IMR-90 (cell line): Measurements from ENCODE around the gene ZACN. TPM values are rescaled to one million over a fixed set of nuclear protein-coding genes. Genes with fewer than 3 reads are reported as not detected.

Experiments
- ATAC-seq: fragments of 200-7000 bp; cut with Tn5 transposase; 2 replicates; pipeline ENCODE4 v1.9.1; 2020; ENCODE audit warnings: low read depth, mild to moderate bottlenecking, moderate library complexity
- BruUV-seq: library from RNA; stranded (reverse); fragments of 400-500 nt; replicated peaks from 2 replicates; lab custom pipeline; 2021; lab: Mats Ljungman, UMichigan
- CTCF ChIA-PET: fragments of 300-600 bp; formaldehyde crosslinking; extraction: SDS; loops from one replicate; lab custom pipeline; 2021; ENCODE audit warnings: antibody characterized with exemption; lab: Yijun Ruan, JAX
- POLR2A ChIA-PET: fragments of 300-600 bp; sonication (Branson Sonifier 250); formaldehyde crosslinking; loops from one replicate; lab custom pipeline; 2022; ENCODE audit warnings: antibody characterized with exemption; ENCODE audit not compliant: unreplicated experiment; lab: Charles Lee
- DNase-seq: peaks from one replicate; pipeline ENCODE4 v3.0.0; 2013
- H2AFZ ChIP-seq: replicated peaks from 2 replicates; pipeline ENCODE3; 2013; ENCODE audit warnings: low read length, mild to moderate bottlenecking; ENCODE audit not compliant: poor library complexity
- H2AK5ac ChIP-seq: 2 replicates; pipeline ENCODE4 v1.6.1; 2013; ENCODE audit warnings: low read depth, low read length, inconsistent platforms
- H2AK9ac ChIP-seq: replicated peaks from 2 replicates; pipeline ENCODE3; 2013; ENCODE audit warnings: mild to moderate bottlenecking, low read depth, low read length, moderate library complexity; ENCODE audit not compliant: poor library complexity
- H2BK120ac ChIP-seq: 2 replicates; pipeline ENCODE4 v1.6.1; 2013; ENCODE audit warnings: low read depth, low read length, inconsistent platforms
- H2BK15ac ChIP-seq: 3 replicates; pipeline ENCODE4 v1.6.1; 2013; ENCODE audit warnings: low read depth, low read length, inconsistent platforms
- H2BK20ac ChIP-seq: 2 replicates; pipeline ENCODE4 v1.6.1; 2013; ENCODE audit warnings: low read depth, mild to moderate bottlenecking, inconsistent platforms, low read length, moderate library complexity
- H2BK5ac ChIP-seq: 2 replicates; pipeline ENCODE4 v1.6.1; 2013; ENCODE audit warnings: mild to moderate bottlenecking, low read depth, low read length, inconsistent platforms; ENCODE audit not compliant: poor library complexity, severe bottlenecking
- H3K14ac ChIP-seq: replicated peaks from 2 replicates; pipeline ENCODE4 v1.6.1; 2013; ENCODE audit warnings: low read depth, low read length, inconsistent platforms
- H3K18ac ChIP-seq: 2 replicates; pipeline ENCODE4 v1.6.1; 2013; ENCODE audit warnings: low read depth, low read length, control low read depth
- H3K23ac ChIP-seq: 2 replicates; pipeline ENCODE4 v1.6.1; 2013; ENCODE audit warnings: low read depth, low read length, inconsistent platforms
- H3K27ac ChIP-seq: 2 replicates; pipeline ENCODE4 v1.5.1; 2013; ENCODE audit warnings: mild to moderate bottlenecking, control low read depth, low read length; ENCODE audit not compliant: insufficient read depth
- H3K27me3 ChIP-seq: 2 replicates; pipeline ENCODE4 v1.6.1; 2013; ENCODE audit warnings: low read length; ENCODE audit not compliant: control insufficient read depth, insufficient read depth
- H3K36me3 ChIP-seq: 2 replicates; pipeline ENCODE4 v1.6.1; 2013; ENCODE audit warnings: low read length, mixed read lengths; ENCODE audit not compliant: control insufficient read depth, insufficient read depth
- H3K4ac ChIP-seq: 2 replicates; pipeline ENCODE4 v1.6.1; 2013; ENCODE audit warnings: low read depth, low read length, inconsistent platforms
- H3K4me1 ChIP-seq: 2 replicates; pipeline ENCODE4 v1.6.1; 2013; ENCODE audit warnings: low read length, mixed read lengths; ENCODE audit not compliant: control insufficient read depth, insufficient read depth
- H3K4me2 ChIP-seq: 2 replicates; pipeline ENCODE4 v1.6.1; 2013; ENCODE audit warnings: low read depth, mild to moderate bottlenecking, control low read depth, low read length, moderate library complexity
- H3K4me3 ChIP-seq: 2 replicates; pipeline ENCODE4 v1.5.1; 2013; ENCODE audit warnings: low read depth, mild to moderate bottlenecking, control low read depth, low read length, moderate library complexity; ENCODE audit not compliant: insufficient read depth
- H3K56ac ChIP-seq: 2 replicates; pipeline ENCODE4 v1.6.1; 2013; ENCODE audit warnings: low read length, inconsistent platforms; ENCODE audit not compliant: insufficient read depth; ENCODE audit errors: extremely low read depth
- H3K79me1 ChIP-seq, 2 experiments: 2 replicates each; pipeline ENCODE4 v1.6.1; 2013; ENCODE audit warnings: low read length in 2 of 2, inconsistent platforms in 1 of 2, low read depth in 1 of 2
- H3K9ac ChIP-seq: 2 replicates; pipeline ENCODE4 v1.6.1; 2013; ENCODE audit warnings: low read depth, low read length, control low read depth
- H3K9me1 ChIP-seq: 2 replicates; pipeline ENCODE4 v1.6.1; 2013; ENCODE audit warnings: low read length, inconsistent platforms; ENCODE audit not compliant: insufficient read depth
- H3K9me3 ChIP-seq: 2 replicates; pipeline ENCODE4 v1.6.1; 2013; ENCODE audit warnings: low read length; ENCODE audit not compliant: control insufficient read depth, insufficient read depth
- H4K20me1 ChIP-seq: 2 replicates; pipeline ENCODE4 v1.6.1; 2013; ENCODE audit warnings: low read length, inconsistent platforms; ENCODE audit not compliant: insufficient read depth
- H4K5ac ChIP-seq: 2 replicates; pipeline ENCODE4 v1.6.1; 2013; ENCODE audit warnings: mild to moderate bottlenecking, low read depth, low read length, control low read depth
- H4K8ac ChIP-seq, 2 experiments: 2 replicates each; pipeline ENCODE4 v1.6.1; 2013; ENCODE audit warnings: low read depth in 2 of 2, low read length in 2 of 2, control low read depth in 1 of 2, inconsistent platforms in 1 of 2
- H4K91ac ChIP-seq: 2 replicates; pipeline ENCODE4 v1.6.1; 2013; ENCODE audit warnings: low read depth, low read length, inconsistent platforms; ENCODE audit not compliant: insufficient read depth
- CEBPB ChIP-seq: IDR thresholded peaks from 2 replicates; pipeline ENCODE4 v1.6.1; 2012; ENCODE audit warnings: low read depth, low read length, improper control_type of control experiment
- MAFK ChIP-seq: IDR thresholded peaks from 2 replicates; pipeline ENCODE4 v1.6.1; 2012; ENCODE audit warnings: low read depth, low read length, improper control_type of control experiment
- SMC3 ChIP-seq: fragments of 150-350 bp; IDR thresholded peaks from 2 replicates; pipeline ENCODE4 v1.6.1; 2016; ENCODE audit warnings: low read depth, mild to moderate bottlenecking, antibody characterized with exemption, low read length, moderate library complexity
- USF2 ChIP-seq: fragments of 150-350 bp; IDR thresholded peaks from 2 replicates; pipeline ENCODE4 v1.6.1; 2017; ENCODE audit warnings: mild to moderate bottlenecking, antibody characterized with exemption, low read length, low read depth
- WGBS, 2 experiments: methylation state at CpG; one replicate each; pipeline versions ENCODE4 v1.1.5 to v1.1.7; 2013; ENCODE audit warnings: missing lambda C conversion rate in 2 of 2; ENCODE audit not compliant: insufficient read length in 1 of 2; ENCODE audit errors: extremely low coverage in 2 of 2; 5-methylcytosine and 5-hydroxymethylcytosine counted together
- dilution Hi-C: fragments of 300-500 bp; cut with HindIII; formaldehyde crosslinking; loops from one replicate; pipeline ENCODE4 v1.14.3; 2018; ENCODE audit warnings: low sequenced_read_pairs; ENCODE audit not compliant: unreplicated experiment
- in situ Hi-C: fragments of 300-500 bp; cut with MboI; formaldehyde crosslinking; loops from 3 replicates; pipeline ENCODE4 v1.14.3; 2019; ENCODE audit warnings: low sequenced_read_pairs, inconsistent platforms, mixed read lengths
- intact Hi-C: fragments of 100-400 bp; cut with micrococcal nuclease; formaldehyde crosslinking; loops from 2 replicates; pipeline ENCODE4 v1.10.0; 2022
- polyA plus RNA-seq, 3 experiments: library from polyadenylated mRNA; depleted of rRNA; stranded (reverse); fragments of >200 nt; gene quantifications; 2 replicates each; pipeline ENCODE4 v1.2.3, GENCODE V29; 2012; ENCODE audit warnings: low replicate concordance in 1 of 3
- total RNA-seq: library from RNA; depleted of rRNA; stranded (reverse); fragments of >200 nt; gene quantifications from 2 replicates; pipeline ENCODE4 v1.2.3, GENCODE V29; 2012

Gene ZACN
- total and polyA plus RNA-seq, 2 of the 4 experiments (the other 2 are of a cell fraction) = not detected

- Histone ChIP-seq H2AK9ac (no peak overlapping the region), H3K9ac (no peak overlapping the region), H2BK20ac (no peak overlapping the region), H4K20me1 (no peaks in the 10 kb centered on the region; the same call in 1 of the 2 replicates), H3K18ac (no peak overlapping the region), H2AFZ (no peak overlapping the region), H3K36me3 (peaks cover 48% of the 10 kb centered on the region), H3K9me1 (no peaks in the 10 kb centered on the region), H3K23ac (no peak overlapping the region), H3K9me3 (no peaks in the 10 kb centered on the region), H3K4me1 (no peaks in the 10 kb centered on the region), H3K27ac (no peak overlapping the region), H4K8ac (no peak overlapping the region), H2BK120ac (no peak overlapping the region), H3K4ac (no peak overlapping the region), H4K91ac (no peak overlapping the region), H3K4me2 (no peak overlapping the region), H3K79me1 (peaks cover 5 to 20% of the 10 kb centered on the region in 2 experiments), H3K14ac (no peak overlapping the region), H2AK5ac (no peak overlapping the region), H2BK5ac (no peak overlapping the region), H3K56ac (no peak overlapping the region), H3K4me3 (no peak overlapping the region), H3K27me3 (no peaks in the 10 kb centered on the region), H4K5ac (no peak overlapping the region), H2BK15ac (no peak overlapping the region)
- TF ChIP-seq USF2 = no peak
- no peak for TF ChIP-seq MAFK
- TF ChIP-seq SMC3 = no peak
- TF ChIP-seq CEBPB = no peak
- no peak for ATAC-seq
- no peak for DNase-seq
- intact Hi-C loops (no loop called here), dilution Hi-C loops (no loop called here), in situ Hi-C loops (no loop called here)
- no TSS peak for BruUV-seq
- POLR2A ChIA-PET = interaction anchor here (0.6 kb wide), 1 partner anchor 8 kb away, joined by 4 read pairs; no protein-coding TSS in a partner anchor
- WGBS, 2 experiments = 86% methylated on average over 9 of the region's 13 CpGs; no CpG with 5 or more reads in 1 of the 2 experiments
- CTCF ChIA-PET = interaction anchor here (0.6 kb wide), 1 partner anchor 266 kb away, joined by 3 read pairs; no protein-coding TSS in a partner anchor
These were observed 17.0 kb downstream of the ZACN start for GRCh38 chr17:76095943-76096342.
